GM12801 (cell line): ENCODE measurements around the gene PIEZO2.

Experiments
- TF ChIP-seq, protein P1 (sequence below): IDR thresholded peaks from one replicate; pipeline ENCODE4 v1.5.1; 2011; ENCODE audit warnings: control low read depth; ENCODE audit not compliant: insufficient read length; ENCODE audit errors: extremely low read depth

PIEZO2 gene

DNA sequence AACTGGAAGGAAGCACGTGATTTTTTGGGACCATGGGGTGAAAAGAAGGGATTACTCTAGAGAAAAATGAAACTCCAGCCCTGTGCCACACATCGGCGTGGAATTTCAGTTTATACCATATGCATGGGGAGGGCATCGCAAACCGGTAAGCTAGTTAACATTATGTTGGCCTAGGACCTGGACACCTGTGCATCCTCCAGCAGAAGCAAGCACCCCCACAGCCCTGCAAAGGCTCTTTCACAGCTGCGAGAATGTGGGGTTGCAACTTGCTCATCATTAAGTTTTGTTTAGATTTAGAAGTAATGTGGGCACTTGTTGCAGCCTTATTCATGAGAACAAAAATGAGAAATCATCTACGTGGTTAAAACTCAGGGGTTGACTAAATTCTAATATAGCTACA lies 299.2 kb downstream of the PIEZO2 start:
- TF ChIP-seq, protein P1, sequence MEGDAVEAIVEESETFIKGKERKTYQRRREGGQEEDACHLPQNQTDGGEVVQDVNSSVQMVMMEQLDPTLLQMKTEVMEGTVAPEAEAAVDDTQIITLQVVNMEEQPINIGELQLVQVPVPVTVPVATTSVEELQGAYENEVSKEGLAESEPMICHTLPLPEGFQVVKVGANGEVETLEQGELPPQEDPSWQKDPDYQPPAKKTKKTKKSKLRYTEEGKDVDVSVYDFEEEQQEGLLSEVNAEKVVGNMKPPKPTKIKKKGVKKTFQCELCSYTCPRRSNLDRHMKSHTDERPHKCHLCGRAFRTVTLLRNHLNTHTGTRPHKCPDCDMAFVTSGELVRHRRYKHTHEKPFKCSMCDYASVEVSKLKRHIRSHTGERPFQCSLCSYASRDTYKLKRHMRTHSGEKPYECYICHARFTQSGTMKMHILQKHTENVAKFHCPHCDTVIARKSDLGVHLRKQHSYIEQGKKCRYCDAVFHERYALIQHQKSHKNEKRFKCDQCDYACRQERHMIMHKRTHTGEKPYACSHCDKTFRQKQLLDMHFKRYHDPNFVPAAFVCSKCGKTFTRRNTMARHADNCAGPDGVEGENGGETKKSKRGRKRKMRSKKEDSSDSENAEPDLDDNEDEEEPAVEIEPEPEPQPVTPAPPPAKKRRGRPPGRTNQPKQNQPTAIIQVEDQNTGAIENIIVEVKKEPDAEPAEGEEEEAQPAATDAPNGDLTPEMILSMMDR: no peak

DNA sequence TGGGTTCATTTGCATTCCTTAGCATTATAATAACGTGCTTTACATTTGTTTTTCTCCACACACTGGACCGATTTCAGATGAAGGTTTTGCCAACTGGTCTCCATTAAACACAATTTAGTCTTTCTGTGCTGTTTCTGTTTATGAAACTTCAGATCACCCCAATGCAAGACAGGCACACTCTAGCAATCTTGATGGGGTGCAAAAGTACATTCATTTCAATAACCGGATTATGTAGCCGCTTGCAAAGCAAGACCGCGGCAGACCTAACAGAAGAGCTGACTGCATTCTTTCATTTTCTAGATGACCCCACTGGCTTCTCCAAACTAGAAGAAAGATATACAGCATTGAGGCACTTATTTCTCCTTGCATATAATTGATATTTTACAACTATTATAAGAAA lies 301.5 kb downstream of the PIEZO2 start:
- TF ChIP-seq, protein P1: no peak

DNA sequence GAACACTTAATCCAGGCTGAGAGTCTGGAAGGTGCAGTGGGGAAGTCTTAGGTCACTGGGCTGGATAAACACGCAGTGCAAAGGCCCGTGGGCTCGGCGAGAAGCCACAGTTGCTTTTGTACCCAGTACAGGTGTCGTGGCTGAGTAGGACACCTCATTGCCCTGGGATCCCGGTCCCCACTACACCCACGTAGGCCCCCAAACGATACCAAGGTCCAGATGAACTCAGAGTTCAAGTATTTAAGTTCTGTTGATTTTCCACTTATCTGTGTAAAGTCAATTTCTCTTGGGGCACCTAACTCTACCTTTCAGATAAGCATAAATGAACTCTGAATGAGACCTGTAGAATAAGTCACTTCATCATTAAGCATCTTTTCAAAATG lies 302.0 kb downstream of the PIEZO2 start:
- TF ChIP-seq, protein P1: no peak

DNA sequence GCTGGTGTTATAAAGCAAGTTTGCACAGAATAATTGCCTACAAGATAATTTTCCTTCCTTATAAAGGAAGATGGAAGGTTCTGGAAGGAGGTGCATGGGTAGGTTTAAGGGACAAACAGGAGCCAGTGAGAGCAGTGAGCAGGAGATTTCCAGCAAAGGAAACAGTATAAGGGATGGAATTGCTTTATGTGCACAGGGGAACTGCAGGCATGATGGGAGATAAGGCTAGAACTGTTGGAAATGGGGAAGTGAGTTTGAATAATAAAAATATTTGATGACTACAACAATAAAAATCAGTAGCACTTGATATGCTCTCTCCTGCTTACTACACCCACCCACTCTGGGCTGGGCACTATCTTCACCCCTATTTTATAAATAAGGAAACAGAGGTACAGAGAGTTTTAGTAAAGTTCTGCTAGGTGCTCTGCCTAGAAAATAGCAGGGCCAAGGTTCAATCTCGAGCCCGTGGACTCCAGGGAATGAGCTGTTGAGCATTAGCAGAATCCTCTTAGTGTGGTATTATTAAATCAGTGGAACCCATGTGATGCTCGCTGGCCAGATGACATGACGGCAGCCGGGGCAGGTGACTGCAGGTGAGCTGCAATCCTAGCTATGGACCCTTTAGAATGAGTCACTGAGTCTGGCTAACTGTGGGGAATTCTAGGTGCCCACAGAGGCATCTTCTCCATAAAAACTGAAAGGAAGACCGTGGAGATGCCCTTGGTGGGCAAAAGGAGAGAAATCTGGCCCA lies 302.5 kb downstream of the PIEZO2 start:
- TF ChIP-seq, protein P1: no peak

DNA sequence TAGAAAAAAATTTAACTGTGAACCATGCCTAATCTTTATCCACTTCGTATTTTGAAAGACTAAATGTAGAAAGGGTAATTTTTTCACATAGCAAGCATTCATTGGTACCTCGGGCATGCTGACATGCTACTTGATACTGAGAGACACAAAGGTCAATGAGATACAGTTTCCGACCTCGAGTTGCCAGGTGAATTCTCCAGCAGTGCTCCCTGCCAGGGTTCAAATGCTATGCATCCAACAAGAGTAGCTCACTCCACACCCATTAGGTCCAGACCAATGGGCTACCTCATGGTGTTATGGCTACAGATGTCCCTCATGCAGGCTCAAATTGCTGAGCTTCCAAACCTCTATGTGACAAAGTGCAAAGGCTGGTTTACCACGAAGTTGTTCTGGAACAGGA lies 305.8 kb downstream of the PIEZO2 start:
- TF ChIP-seq, protein P1: no peak

DNA sequence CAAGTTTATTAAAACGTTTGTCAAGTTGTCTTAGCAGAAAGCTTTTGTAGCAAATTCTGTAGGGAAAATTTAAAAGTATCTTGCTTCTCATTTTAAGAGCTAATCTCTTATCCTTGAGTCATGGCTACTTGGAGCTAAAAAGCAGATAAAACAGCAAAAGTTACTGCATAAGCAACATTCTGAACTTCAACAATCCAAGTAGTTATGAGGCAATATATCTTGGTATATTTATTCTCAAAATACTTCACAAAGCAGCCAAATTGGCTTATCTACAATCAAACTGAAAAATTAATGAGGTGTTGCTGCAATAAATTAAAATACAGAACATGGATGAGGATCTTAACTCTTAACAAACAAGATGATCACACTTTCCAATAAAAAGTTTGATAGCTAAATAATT lies 306.5 kb downstream of the PIEZO2 start:
- TF ChIP-seq, protein P1: no peak

DNA sequence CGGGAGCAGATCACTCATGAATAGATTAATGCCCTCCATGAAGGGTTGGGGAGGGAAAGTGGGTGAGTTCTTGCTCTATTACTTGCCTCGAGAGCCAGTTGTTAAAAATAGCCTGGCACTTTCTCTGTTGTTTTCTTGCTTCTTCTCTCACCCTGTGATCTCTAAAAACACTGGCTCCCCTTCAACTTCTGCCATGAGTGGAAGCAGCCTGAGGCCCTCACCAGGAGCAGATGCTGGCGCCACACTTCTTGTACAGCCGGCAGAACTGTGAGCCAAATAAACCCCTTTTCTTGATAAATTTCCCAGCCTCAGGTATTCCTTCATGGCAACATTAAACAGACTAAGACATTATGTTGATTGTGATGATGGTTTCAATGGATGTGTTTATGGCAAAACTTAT lies 307.0 kb downstream of the PIEZO2 start:
- TF ChIP-seq, protein P1: no peak
